Endometrial microvascular endothelial cells (primary cell): Measurements from ENCODE around the gene RXRG. TPM values are rescaled to one million over a fixed set of nuclear protein-coding genes. Genes with fewer than 3 reads are reported as not detected.

Experiments used
- in situ Hi-C: cut with HindIII; loops from 2 replicates; pipeline ENCODE4 v1.10.0; 2017; ENCODE audit warnings: low sequenced_read_pairs, low pct_unique_long_range_greater_than_20kb; ENCODE audit errors: inconsistent ontology term
- total RNA-seq: library from RNA; depleted of rRNA; stranded (reverse); fragments of >200 nt; gene quantifications from one replicate; pipeline ENCODE4 v1.2.3, GENCODE V29; 2015; ENCODE audit errors: inconsistent ontology term

RXRG gene
- total RNA-seq, 1 donor from 2014 or later, result not detected

DNA sequence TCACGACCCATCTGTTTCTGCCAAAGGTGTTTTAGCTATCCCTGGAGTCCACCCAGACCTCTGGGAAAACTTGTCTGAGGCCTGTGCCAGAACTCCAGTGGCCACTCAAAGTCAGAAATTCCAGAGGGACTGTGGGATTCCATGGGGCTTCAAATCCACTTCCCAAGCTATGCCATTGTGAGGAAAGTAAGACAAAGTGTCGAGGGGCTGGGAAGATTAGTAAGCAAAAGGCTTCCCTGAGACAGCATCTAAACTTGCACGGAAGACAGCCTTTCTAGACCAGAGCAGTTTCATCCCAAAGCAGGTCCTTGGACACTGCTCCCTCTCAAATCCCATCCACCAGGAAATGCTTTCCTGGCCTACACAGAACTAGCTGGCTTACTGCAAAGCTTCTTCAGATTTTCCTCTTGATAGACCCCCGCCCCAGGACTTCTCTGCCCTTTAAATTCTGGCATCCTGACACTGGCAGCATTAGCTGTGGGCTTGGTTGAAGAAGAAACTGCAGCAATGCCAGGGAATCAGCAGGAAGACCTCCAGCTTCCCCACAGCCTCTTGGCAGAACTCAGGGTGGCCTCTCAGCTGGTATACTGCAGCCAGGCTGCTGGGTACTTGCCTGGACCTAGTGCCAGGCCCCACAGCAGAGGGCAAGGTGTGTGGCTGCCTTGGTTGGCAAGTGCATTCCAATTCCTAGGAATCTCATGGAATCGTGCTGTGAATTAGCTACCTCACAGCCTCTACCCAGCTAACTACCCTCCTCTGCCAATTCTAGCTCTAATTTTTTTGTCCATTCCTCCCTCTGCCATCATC, 61.1 kb downstream of the RXRG start:
- in situ Hi-C loops, result loop anchor here (25.0 kb wide), 1 partner anchor 203 kb away; no protein-coding TSS in a partner anchor

DNA sequence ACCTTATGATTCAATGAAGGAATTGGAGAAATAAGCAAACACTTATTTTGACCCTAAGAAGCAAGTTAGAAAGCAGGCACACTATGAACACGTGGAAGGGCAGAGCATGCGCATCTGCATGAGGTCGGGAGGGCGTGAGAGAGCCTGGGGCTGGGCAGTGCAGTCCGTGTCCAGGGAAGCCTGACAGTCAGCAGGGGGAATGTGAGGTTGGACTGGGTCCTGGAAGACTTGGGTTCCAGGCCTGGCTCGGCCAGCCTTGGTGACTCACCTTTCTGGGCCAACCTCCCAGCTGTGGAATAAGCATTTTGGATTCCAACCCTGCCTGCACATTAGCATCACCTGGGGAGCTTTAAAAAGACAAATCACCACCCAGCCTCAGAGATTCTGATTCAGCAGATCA, 61.9 kb downstream of the RXRG start:
- in situ Hi-C loops, result loop anchor here (25.0 kb wide), 1 partner anchor 204 kb away; no protein-coding TSS in a partner anchor

GRCh38 chr1:165381745-165382505, 63.0 kb downstream of the RXRG start:
- in situ Hi-C loops, result loop anchor here (25.0 kb wide), 1 partner anchor 205 kb away; no protein-coding TSS in a partner anchor

DNA sequence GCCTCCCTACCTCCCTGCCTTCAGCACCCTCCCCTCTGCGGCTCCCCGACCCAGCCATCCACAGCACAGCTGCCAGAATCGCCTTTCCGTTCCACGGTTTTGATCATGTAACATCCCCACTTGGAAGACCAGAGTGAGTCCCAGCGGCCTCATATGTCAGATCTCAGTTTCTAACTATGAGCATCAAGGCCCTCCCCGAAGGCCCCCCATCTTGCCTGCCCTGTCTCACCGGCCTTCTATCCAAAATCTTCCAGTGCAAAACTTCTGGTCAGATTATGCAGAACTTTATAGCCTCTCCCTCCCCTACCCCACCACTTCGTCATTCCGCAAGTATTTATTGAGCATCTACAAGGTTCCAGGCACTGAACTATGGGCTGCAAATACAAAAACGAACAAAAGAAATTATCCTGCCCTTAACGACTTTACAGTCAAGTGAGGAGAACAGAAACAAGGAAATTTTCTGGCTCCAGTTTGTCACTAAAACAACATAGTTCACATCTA, 68.1 kb downstream of the RXRG start:
- in situ Hi-C loops, result loop anchor here (25.0 kb wide), 1 partner anchor 210 kb away; no protein-coding TSS in a partner anchor

DNA sequence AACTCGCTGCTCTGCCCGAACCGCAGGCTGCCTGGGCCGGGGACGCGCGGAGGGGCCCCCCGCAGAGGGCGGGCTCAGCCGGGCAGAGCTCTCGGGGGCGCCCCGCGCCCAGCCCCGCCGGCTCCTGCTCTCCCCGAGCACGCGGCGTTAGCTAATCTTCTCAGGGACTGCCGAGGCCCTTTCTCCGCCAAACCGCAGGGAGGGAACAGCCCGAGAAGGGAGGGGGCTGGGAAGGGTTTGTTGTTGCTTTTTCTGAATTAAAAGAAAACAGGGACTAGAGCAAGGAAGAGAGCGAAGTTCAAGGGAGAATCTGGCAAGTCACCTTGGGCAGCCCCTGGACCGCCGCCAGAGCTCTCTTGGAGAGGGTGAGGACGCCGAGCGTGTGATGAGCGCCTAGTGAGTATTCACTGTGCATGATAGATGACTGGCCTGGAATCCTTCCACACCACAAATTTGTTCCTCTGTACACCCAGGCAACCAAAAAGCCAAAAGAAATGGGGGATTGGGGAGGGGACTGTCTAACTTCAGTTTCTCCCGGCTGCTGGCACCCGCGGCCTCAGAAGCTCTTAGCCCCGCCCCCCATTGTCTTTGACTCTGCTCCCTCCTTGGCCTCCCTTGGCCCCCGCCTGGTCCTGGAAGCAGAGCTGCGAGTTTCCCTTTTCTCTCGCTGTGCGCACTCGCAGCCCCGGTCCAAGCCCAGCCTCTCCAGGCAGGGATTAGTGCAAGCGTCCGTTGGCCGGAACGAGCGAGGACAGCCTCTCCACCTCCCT, 68.7 kb downstream of the RXRG start:
- in situ Hi-C loops, result loop anchor here (25.0 kb wide), 1 partner anchor 211 kb away; no protein-coding TSS in a partner anchor

DNA sequence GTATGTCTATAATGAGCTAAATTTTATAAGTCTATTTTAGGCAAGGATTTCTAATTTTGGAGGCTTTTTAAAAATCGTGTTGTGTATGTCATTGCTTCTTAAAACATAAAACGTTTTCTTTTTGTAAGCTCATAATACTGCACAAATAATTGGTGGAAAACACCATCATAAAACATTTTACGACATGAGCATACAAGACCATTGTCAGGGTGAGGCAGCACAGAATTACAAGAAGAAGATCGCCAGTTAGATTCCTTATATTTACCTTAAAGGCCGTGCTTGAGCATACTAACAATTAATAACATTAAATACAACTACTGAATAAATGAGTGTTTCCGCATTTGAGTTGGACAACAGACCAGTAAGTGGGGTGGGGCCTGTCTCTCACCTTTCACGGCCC, 69.3 kb downstream of the RXRG start:
- in situ Hi-C loops, result loop anchor here (25.0 kb wide), 1 partner anchor 212 kb away; no protein-coding TSS in a partner anchor

- in situ Hi-C loops, result no loop called here
Measured at GRCh38 chr1:165371588-165372225, 73.2 kb downstream of the RXRG start.

DNA sequence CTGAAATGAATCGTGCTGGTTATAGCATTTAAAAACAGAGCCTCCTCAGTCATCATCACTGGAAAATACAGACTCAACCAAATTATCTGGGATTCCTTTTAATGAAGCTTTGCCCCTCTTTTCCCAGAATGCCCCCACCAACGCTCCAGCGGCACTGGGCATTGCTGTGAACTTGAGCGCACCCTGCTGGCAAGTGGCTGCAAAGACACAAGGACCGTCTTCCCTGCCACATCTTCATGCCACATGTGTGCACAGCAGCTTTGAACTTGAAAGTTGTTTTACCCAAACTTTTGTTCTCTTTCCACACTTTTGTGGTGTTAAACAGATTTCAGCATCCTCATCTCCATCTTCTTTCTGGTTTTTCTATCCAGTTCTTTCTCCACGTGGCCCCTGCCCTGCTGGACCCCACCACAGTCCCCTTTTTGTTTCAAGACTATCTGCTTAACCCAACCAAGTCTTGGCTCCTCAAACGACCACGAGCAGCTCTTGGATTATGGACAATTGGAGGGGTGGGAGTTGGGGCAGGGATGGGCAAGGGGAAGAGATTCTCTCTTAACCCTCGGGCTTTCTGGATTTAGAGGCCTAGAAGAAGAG, 75.6 kb downstream of the RXRG start:
- in situ Hi-C loops, result no loop called here

DNA sequence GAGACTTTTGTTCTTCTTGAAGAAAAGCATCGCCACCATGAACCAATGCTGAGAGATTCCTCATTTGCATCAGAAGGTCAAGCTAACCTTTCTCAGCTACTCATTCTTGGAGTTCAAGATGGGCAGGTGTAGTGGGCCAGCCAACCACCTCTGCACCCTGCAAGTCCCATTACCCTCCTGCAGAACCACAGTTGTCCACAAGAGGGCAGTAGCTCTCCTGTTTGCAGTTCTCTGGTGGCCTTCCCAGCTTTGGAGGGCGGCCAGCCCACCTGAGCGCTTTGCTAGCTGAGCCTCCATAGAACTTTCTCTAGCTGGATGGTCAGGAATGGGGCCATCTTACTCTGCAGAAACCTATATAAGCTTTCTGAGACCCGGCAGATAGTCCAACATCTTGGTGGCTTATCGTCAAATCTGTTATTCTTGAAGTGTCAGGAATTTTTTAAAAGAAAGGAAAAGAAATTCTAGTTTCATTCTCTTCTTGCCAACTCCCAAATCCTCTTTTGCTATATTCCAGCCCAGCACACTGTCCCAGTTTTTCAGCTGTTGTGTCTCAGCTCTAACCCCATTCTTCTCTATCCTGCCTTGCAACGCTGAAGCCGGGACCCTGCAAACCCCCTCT, 77.4 kb downstream of the RXRG start:
- in situ Hi-C loops, result no loop called here

- in situ Hi-C loops, result no loop called here
Measured at GRCh38 chr1:165365341-165365740, 79.6 kb downstream of the RXRG start.

GRCh38 chr1:165364568-165365133, 80.3 kb downstream of the RXRG start:
- in situ Hi-C loops, result no loop called here

DNA sequence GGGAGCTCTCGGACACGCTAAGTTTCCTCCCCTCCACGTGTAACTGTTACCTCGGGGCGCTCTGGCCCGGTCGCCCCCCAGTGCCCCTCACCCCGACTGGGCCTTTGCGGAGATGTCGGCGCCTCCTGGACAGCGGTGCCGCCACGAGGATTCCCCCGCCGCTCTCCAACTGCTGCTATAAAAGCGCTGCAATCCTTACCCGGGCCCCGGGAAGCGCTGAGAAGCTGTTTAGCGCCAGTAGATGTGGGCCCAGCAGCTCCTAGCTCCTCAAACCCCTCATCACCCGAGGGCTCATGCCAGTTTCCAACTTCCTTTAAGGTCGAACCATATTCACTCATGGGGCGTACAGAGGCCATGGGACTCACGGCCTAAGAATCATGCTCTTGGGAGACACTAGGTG, 88.0 kb downstream of the RXRG start:
- in situ Hi-C loops, result no loop called here

- in situ Hi-C loops, result no loop called here
Measured at GRCh38 chr1:165355977-165356811, 88.7 kb downstream of the RXRG start, which contains the start of gene LMX1A. Gene LMX1A, minus strand, starts transcription at chr1:165356715. Its CDS starts 1,156 bp downstream, at chr1:165355559.

DNA sequence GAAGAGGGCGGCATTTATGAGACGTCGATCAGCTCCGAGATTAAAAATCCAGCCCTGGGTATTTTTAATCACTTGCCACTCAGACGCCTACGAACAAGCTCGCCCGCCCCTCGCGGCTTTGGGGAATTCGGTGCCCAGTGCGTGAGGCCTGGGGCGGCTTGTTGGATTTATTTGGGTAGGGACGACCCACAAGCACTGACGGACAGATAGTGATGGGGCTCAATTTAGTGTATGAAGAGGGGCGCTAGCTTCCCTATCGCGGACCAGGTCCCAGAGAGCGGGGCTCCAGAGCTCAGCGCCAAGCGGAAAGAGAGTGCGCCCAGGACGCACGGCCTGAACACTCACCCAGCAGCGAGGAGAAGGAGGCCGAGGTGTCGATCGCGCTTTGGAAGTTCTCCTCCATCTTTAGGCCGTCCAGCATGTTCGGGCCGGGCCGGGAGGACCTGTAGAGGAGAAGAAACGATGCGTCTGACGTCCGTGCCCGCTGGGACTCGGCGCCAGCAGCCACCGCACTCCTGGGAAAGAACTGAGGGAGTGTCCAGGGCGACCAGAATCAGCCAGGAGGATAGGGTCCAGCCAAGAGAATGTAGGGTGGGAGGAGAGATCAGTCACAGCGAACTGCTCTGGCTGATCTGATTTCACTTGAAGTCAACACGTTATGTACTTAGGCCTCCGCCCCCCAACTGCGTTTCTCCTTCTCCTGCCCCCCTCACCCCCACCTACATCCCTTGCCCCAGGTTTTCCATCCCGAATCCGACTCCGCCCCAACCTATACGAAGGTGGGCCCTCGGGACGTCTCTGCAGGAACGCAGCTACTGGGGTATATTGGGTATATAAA, 89.6 kb downstream of the RXRG start:
- in situ Hi-C loops, result no loop called here

DNA sequence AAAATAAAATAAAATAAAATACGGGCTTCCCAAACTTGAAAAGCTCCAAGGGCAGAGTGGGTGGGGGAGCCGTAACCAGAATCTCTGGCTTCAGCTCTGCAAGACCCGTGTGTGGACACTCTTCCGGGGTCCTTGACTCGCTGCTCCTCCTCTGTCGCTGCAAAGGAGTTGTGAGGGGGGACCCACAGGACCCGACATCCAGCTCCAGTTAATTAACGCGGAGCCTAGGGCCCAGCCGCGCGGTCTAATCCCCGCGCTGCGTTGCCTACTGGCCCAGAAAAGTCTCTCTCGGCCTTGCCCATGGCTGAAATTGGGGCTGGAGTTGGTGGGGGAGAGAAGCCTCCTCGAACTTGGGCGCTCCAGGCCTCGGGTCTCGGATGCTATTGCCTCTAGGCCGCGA, 90.2 kb downstream of the RXRG start:
- in situ Hi-C loops, result no loop called here
